ENCODE data around the gene LY86.

The LY86 gene

DNA sequence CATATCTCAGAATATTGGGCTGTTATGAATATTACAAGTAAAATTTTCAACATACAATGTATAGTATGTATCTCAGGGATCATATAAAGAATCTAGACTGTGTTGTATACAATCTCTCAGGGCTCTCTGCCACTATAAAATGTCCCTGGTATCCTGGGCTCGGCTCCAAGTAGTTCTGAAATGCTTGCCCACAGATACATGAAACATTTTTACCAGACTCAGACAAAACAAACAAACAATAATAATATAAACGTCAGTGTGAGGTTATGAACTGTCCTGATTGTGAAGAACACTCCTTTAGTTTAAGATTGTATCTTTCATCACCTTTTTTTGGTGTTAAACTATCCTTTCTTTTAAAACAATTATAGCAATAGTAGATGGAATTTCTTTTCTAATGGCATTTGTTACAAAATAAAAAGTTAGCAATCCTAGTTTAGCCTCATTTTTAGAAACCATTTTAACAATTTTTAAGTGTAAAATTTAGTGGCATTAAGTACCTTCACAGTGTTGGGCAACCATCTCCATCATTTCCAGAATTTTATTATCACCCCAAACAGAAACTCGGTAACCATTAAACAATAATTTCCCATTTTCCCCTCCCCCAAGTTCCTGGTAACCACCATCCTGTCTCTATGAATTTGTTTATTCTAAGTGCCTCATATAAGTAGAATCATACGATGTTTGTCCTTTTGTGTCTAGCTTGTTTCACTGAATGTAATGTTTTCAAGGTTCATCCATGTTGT, 17.4 kb upstream of the LY86 start:
- DNase-seq (ENCODE audit: low read depth) = no peak

DNA sequence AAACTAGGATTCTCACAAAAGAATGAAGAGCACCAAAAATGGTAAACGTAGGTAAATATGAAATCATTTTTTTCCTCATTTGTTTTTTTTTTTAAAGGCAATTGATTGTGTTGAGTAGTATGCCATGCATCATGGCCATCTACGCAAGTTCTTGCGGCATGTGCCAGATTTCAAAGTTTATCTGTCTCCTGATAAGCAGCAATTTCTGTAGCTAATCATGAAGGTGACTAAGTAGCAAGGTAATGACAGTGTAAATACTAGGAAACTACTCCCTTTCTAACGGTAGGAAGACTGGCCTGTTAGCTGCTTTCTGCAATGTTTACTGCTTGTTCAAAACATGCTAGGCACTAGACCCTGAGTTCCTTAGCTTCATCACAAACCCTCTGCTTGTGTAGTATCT, 13.4 kb upstream of the LY86 start:
- H3K4me3 ChIP-seq (ENCODE audit: low read depth, low read length) = no peak overlapping the region
- TF ChIP-seq CTCF (IDR thresholded peaks at IDR 0.05; ENCODE audit: low read depth, low read length, missing control alignments) = no peak
- no peak for DNase-seq (ENCODE audit: low read depth)

More for the DNA sequence above, 17.4 kb upstream of the LY86 start:
- no peak overlapping the region for H3K4me3 ChIP-seq (ENCODE audit: low read depth, low read length)
- no peak for TF ChIP-seq CTCF (IDR thresholded peaks at IDR 0.05; ENCODE audit: low read depth, low read length, missing control alignments)

- DNase-seq (ENCODE audit: low read depth) = no peak
- TF ChIP-seq CTCF (IDR thresholded peaks at IDR 0.05; ENCODE audit: low read depth, low read length, missing control alignments) = no peak
- H3K4me3 ChIP-seq (ENCODE audit: low read depth, low read length) = no peak overlapping the region
These were observed 10.8 kb upstream of the LY86 start for GRCh38 chr6:6577735-6578134.

DNA sequence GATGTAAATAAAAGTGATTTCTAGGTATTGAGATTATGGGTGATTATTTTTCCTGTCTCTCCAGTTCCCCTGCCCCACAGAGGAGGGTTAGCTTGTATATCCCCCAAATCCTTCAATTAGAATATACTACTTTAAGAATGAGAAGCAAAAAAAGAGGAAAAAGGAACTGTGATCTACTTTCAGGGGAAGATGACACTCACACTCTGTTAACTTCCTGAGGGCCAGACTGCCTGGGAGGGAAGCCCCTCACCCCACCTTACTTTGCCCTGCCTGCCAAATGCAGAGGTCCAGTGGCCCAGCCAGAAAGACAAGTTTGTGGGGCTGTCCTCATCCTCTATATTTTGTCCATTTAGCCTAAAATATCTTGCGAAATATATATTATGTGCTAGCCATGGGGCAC, 9.2 kb upstream of the LY86 start:
- no peak for DNase-seq (ENCODE audit: low read depth)
- no peak for TF ChIP-seq CTCF (IDR thresholded peaks at IDR 0.05; ENCODE audit: low read depth, low read length, missing control alignments)
- no peak overlapping the region for H3K4me3 ChIP-seq (ENCODE audit: low read depth, low read length)

DNA sequence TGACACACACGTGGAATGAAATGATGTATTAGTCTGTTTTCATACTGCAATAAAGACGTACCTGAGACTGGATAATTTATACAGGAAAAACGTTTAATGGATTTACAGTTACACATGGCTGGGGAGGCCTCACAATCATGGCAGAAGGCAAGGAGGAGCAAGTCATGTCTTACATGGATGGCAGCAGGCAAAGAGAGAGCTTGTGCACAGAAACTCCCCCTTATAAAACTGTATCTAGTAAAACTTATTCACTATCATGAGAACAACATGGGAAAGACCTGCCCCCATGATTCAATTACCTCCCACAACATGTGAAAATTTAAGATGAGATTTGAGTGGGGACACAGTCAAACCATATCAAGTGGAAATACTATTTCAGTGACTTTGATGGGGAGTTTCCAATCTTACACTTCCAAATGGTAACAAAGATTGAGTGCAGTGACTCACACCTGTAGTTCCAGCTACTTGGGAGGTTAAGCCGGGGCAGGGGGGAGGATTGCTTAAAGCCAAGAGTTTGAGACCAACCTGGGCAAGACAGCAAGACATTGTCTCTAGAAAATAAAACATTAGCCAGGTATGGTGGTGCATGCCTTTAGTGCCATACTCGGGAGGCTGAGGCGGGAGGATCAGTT, 8.2 kb upstream of the LY86 start:
- no peak for DNase-seq (ENCODE audit: low read depth)
- TF ChIP-seq CTCF (IDR thresholded peaks at IDR 0.05; ENCODE audit: low read depth, low read length, missing control alignments) = no peak
- H3K4me3 ChIP-seq (ENCODE audit: low read depth, low read length) = no peak overlapping the region

DNA sequence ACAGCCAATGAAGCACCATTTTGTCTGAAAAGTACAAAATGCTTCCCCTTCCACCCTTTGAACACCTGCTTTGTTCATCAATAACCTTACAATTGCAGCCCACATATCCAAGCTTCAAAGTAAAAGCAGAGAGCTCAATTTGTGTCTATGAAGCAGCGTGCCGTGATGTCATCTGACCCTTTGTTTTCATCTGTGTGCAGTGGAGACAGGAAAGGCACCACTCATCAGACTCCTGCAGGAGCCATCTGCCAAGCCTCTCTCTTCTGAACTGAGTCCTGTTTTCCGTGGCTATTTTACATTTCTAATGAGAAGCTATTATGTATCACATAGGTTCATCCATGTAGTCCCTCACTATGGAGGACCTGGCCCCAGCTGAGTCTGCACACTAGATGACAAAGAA, 7.5 kb upstream of the LY86 start:
- no peak for TF ChIP-seq CTCF (IDR thresholded peaks at IDR 0.05; ENCODE audit: low read depth, low read length, missing control alignments)
- no peak for DNase-seq (ENCODE audit: low read depth)
- H3K4me3 ChIP-seq (ENCODE audit: low read depth, low read length) = no peak overlapping the region

DNA sequence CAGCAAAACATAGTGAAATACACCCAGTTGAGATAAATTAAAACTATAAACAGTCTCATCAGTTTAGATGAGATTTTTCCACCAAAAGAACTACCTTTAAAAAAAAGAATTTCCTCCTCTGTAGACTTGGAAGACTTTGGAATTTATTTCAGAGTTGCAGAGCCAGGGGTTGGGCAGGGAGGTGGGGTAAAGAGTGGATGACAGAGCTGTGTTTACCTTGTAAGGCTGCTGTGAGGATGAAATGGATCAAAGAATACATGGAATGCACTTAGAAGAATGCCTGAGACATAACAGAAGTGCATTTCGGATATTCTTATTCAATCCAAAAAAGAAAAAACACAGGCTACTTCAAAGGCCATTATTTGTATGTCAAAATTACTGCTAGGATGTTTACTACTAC, 6.4 kb upstream of the LY86 start:
- DNase-seq (ENCODE audit: low read depth) = no peak
- no peak overlapping the region for H3K4me3 ChIP-seq (ENCODE audit: low read depth, low read length)
- TF ChIP-seq CTCF (IDR thresholded peaks at IDR 0.05; ENCODE audit: low read depth, low read length, missing control alignments) = no peak
